Neural progenitor cell (in vitro differentiated cells): Measurements from ENCODE around the gene GOLGA8B. TPM values are rescaled to one million over a fixed set of nuclear protein-coding genes. Genes with fewer than 3 reads are reported as not detected.
"Not testable (repeated sequence)": the region's sequence is repeated elsewhere in the genome, so short reads cannot be mapped to it uniquely, and the experiment has no call there.

Experiments
- DNase-seq: peaks from one replicate; pipeline ENCODE4 v3.0.0-alpha.2; 2016; ENCODE audit warnings: low spot score
- H2AFZ ChIP-seq: fragments of 200-600 bp; sonication (generic); replicated peaks from 2 replicates; pipeline ENCODE4 v1.6.1; 2016; ENCODE audit warnings: antibody characterized with exemption
- H3F3A ChIP-seq: fragments of 200-600 bp; sonication (generic); 2 replicates; pipeline ENCODE4 v1.6.1; 2016; ENCODE audit warnings: antibody characterized with exemption, low read depth
- H3K27ac ChIP-seq: fragments of 200-600 bp; sonication (generic); 2 replicates; pipeline ENCODE4 v1.5.1; 2016; ENCODE audit warnings: mild to moderate bottlenecking
- H3K27me3 ChIP-seq: fragments of 200-600 bp; sonication (generic); 2 replicates; pipeline ENCODE4 v1.6.1; 2016; ENCODE audit warnings: mild to moderate bottlenecking, moderate library complexity
- H3K36me3 ChIP-seq: fragments of 200-600 bp; sonication (generic); 2 replicates; pipeline ENCODE4 v1.5.1; 2016
- H3K4me1 ChIP-seq: fragments of 200-600 bp; sonication (generic); 2 replicates; pipeline ENCODE4 v1.6.1; 2016; ENCODE audit warnings: mixed run types
- H3K4me2 ChIP-seq: fragments of 200-600 bp; sonication (generic); 2 replicates; pipeline ENCODE4 v1.6.1; 2016
- H3K4me3 ChIP-seq: fragments of 200-600 bp; sonication (generic); 2 replicates; pipeline ENCODE4 v1.5.1; 2016
- H3K79me2 ChIP-seq: fragments of 200-600 bp; sonication (generic); 2 replicates; pipeline ENCODE4 v1.6.1; 2016; ENCODE audit warnings: low read depth
- H3K9ac ChIP-seq: fragments of 200-600 bp; sonication (generic); 2 replicates; pipeline ENCODE4 v1.6.1; 2016
- H3K9me3 ChIP-seq: fragments of 200-600 bp; sonication (generic); 2 replicates; pipeline ENCODE4 v1.5.1; 2016; ENCODE audit warnings: low read depth
- H4K20me1 ChIP-seq: fragments of 200-600 bp; sonication (generic); 2 replicates; pipeline ENCODE4 v1.6.1; 2016; ENCODE audit warnings: low read depth
- H3K27ac Mint-ChIP-seq: 3 replicates; pipeline ENCODE4 v1.8.0; 2021; ENCODE audit warnings: mixed read lengths
- H3K27me3 Mint-ChIP-seq: 2 replicates; pipeline ENCODE4 v1.8.0; 2022; ENCODE audit warnings: low read depth, mild to moderate bottlenecking, inconsistent platforms, moderate library complexity, mixed read lengths; ENCODE audit not compliant: insufficient read depth
- H3K36me3 Mint-ChIP-seq: 3 replicates; pipeline ENCODE4 v1.8.0; 2021; ENCODE audit warnings: mixed read lengths
- H3K4me1 Mint-ChIP-seq: 3 replicates; pipeline ENCODE4 v1.8.0; 2021; ENCODE audit warnings: mixed read lengths
- H3K4me3 Mint-ChIP-seq: 3 replicates; pipeline ENCODE4 v1.8.0; 2021; ENCODE audit warnings: mild to moderate bottlenecking, moderate library complexity, mixed read lengths
- H3K9me3 Mint-ChIP-seq: 3 replicates; pipeline ENCODE4 v1.8.0; 2020; ENCODE audit warnings: mixed read lengths
- EZH2 ChIP-seq: fragments of 200-600 bp; sonication (generic); IDR thresholded peaks from 2 replicates; pipeline ENCODE4 v1.6.1; 2017; ENCODE audit warnings: antibody characterized with exemption, mild to moderate bottlenecking, moderate library complexity
- EZH2phosphoT487 ChIP-seq: fragments of 200-600 bp; sonication (generic); IDR thresholded peaks from 2 replicates; pipeline ENCODE4 v1.6.1; 2017; ENCODE audit warnings: antibody characterized with exemption
- total RNA-seq: library from RNA; depleted of rRNA; stranded (reverse); fragments of >200 nt; gene quantifications from 2 replicates; pipeline ENCODE4 v1.2.3, GENCODE V29; 2015; ENCODE audit warnings: low replicate concordance
- TF ChIP-seq, protein P1 (sequence below): fragments of 200-600 bp; sonication (generic); IDR thresholded peaks from 2 replicates; pipeline ENCODE4 v1.5.1; 2017; ENCODE audit warnings: antibody characterized with exemption, mild to moderate bottlenecking

GOLGA8B gene, protein sequence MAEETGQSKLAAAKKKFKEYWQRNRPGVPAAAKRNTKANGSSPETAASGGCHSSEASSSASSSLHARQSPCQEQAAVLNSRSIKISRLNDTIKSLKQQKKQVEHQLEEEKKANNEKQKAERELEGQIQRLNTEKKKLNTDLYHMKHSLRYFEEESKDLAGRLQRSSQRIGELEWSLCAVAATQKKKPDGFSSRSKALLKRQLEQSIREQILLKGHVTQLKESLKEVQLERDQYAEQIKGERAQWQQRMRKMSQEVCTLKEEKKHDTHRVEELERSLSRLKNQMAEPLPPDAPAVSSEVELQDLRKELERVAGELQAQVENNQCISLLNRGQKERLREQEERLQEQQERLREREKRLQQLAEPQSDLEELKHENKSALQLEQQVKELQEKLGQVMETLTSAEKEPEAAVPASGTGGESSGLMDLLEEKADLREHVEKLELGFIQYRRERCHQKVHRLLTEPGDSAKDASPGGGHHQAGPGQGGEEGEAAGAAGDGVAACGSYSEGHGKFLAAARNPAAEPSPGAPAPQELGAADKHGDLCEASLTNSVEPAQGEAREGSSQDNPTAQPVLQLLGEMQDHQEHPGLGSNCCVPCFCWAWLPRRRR
- 83.1 and 85.4 TPM in 2 replicates for total RNA-seq

DNA sequence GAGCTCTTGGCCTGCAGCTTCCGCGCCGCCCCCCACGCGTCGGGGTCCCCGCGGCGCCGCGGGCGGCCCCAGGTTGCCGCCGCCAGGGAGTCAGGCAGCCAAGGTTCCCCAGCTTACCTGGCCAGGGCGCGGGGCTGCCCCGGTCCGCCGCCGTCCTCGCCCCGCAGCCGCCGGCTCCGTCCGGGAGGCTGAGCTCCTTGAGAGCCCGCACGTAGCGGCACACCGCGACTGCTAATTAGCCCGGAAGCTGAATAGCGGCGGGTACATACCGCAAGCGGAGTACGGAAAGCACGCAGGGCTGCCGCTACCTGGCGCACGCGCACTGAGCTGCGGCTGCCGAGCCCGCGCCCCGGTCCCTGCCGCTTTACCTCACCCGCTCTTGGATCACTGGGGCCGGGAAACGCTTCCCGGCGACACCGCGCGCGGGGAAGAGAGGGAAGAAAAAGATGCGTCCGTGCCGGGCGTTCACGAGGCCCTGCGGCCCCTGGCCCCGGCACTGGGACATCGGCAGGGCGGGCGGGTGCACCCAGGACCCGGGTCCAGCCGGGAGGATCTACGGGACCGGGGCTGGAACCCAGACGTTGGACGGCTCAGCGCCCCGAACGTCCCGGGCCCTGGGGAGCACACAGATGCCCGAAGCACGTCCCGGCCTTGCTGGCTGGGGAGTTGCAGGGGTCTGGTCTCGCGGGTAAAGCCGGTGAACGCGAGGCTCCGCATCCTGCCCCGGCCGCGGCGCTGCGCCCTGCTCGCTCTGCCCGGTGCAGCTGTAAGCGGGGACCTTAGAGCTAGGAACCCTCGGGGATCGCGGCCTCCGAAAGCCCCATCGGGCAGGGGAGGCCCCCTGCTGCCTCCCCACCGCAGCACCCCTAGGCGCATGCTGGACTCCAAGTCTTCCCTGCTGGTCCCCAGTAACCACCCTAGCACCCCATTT lies at the start of gene GOLGA8B:
GOLGA8B (minus strand) TSS at position 253 of the 931 bp plus-strand sequence. CDS start 47,739 bp downstream, outside the sequence.
- Mint-ChIP-seq H3K9me3 (no peaks in the 10 kb centered on the region), H3K4me1 (peaks cover 13% of the 10 kb centered on the region), H3K27me3 (peaks cover 6% of the 10 kb centered on the region), H3K4me3 (peak within 1 kb of the TSS; percentile 87), H3K36me3 (peaks cover 3% of the 10 kb centered on the region), H3K27ac (no peak within 1 kb of the TSS)
- Histone ChIP-seq H3K27ac (no peak within 1 kb of the TSS), H3K4me3 (peak within 1 kb of the TSS; percentile 78), H4K20me1 (peaks cover 8% of the 10 kb centered on the region), H3K4me1 (peaks cover 4% of the 10 kb centered on the region), H3K36me3 (no peaks in the 10 kb centered on the region), H3K79me2 (peaks cover 22% of the 10 kb centered on the region), H3K27me3 (peaks cover 16% of the 10 kb centered on the region), H3K9ac (peak within 1 kb of the TSS; percentile 59), H3F3A (no peaks in the 10 kb centered on the region), H2AFZ (peak within 1 kb of the TSS; percentile 96), H3K9me3 (no peaks in the 10 kb centered on the region), H3K4me2 (peak within 1 kb of the TSS; percentile 92)
- peak; percentile 95 for DNase-seq
- peak; percentile 54 for TF ChIP-seq EZH2
- TF ChIP-seq, protein P1, sequence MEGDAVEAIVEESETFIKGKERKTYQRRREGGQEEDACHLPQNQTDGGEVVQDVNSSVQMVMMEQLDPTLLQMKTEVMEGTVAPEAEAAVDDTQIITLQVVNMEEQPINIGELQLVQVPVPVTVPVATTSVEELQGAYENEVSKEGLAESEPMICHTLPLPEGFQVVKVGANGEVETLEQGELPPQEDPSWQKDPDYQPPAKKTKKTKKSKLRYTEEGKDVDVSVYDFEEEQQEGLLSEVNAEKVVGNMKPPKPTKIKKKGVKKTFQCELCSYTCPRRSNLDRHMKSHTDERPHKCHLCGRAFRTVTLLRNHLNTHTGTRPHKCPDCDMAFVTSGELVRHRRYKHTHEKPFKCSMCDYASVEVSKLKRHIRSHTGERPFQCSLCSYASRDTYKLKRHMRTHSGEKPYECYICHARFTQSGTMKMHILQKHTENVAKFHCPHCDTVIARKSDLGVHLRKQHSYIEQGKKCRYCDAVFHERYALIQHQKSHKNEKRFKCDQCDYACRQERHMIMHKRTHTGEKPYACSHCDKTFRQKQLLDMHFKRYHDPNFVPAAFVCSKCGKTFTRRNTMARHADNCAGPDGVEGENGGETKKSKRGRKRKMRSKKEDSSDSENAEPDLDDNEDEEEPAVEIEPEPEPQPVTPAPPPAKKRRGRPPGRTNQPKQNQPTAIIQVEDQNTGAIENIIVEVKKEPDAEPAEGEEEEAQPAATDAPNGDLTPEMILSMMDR, result no peak

GRCh38 chr15:34633165-34633564 lies 49.7 kb upstream of the GOLGA8B start:
- not testable (repeated sequence) for H3K36me3 Mint-ChIP-seq, H3K4me3 Mint-ChIP-seq, DNase-seq, H3K79me2 ChIP-seq, H3K9me3 Mint-ChIP-seq, H3K4me2 ChIP-seq, H3K27ac Mint-ChIP-seq, H3K9ac ChIP-seq, H3K9me3 ChIP-seq, H3F3A ChIP-seq, H3K27me3 Mint-ChIP-seq, H3K36me3 ChIP-seq, H3K4me1 Mint-ChIP-seq, H3K4me3 ChIP-seq, H3K4me1 ChIP-seq, H4K20me1 ChIP-seq, H3K27me3 ChIP-seq, H3K27ac ChIP-seq, H2AFZ ChIP-seq

DNA sequence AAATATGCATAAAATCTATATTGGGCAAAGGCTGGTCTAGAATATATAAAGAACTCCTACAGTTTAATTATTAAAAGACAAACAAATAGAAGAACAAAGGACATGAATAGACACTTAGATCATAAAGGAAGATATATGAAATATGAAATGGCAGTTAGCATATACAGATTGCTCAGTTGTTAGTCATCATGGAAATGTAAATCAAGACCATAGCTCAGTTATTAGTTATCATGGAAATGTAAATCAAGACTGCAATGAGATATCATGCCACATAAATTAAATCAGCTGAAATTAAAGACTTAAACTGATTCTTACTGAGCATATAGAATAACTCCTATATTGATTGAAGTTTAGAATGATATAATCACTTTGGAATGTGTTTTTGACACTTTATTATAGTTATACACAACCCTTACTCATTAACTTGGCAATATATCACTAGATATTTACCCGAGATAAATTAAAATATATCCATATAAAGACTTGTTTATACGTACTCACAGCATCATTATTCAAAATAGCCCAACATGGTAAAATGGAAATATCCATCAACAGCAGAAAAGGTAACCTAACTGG lies 45.2 kb upstream of the GOLGA8B start:
- Histone ChIP-seq H3K4me2 (no peak overlapping the region), H3K4me3 (no peak overlapping the region), H3K4me1 (no peaks in the 10 kb centered on the region), H3K36me3 (no peaks in the 10 kb centered on the region), H3K79me2 (no peaks in the 10 kb centered on the region), H3K27me3 (peaks cover 4% of the 10 kb centered on the region), H3F3A (no peaks in the 10 kb centered on the region), H2AFZ (no peak overlapping the region), H4K20me1 (no peaks in the 10 kb centered on the region), H3K9me3 (no peaks in the 10 kb centered on the region), H3K9ac (no peak overlapping the region), H3K27ac (no peak overlapping the region)
- no peak overlapping the region for H3K27ac Mint-ChIP-seq
- no peaks in the 10 kb centered on the region for H3K36me3 Mint-ChIP-seq
- peaks cover 3% of the 10 kb centered on the region for H3K9me3 Mint-ChIP-seq
- peaks cover 3% of the 10 kb centered on the region for H3K27me3 Mint-ChIP-seq
- TF ChIP-seq, protein P1, result no peak
- TF ChIP-seq EZH2, result no peak
- no peak for TF ChIP-seq EZH2phosphoT487
- no peak overlapping the region for H3K4me3 Mint-ChIP-seq
- H3K4me1 Mint-ChIP-seq, result no peaks in the 10 kb centered on the region
- no peak for DNase-seq
